DOHH2 (cell line): ENCODE measurements around the gene STX1B.

Experiments
- H3F3A ChIP-seq: fragments of 200-600 bp; sonication (generic), shearing (Covaris generic); 2 replicates; pipeline ENCODE4 v1.6.0; 2016; ENCODE audit warnings: antibody characterized with exemption, mild to moderate bottlenecking; ENCODE audit not compliant: control insufficient read depth, insufficient read depth
- H3K27ac ChIP-seq: fragments of 200-600 bp; sonication (generic); 2 replicates; pipeline ENCODE4 v1.5.1; 2014; ENCODE audit warnings: low read depth, mild to moderate bottlenecking, low read length, moderate library complexity
- H3K27me3 ChIP-seq: fragments of 200-600 bp; sonication (generic); 2 replicates; pipeline ENCODE4 v1.6.1; 2014; ENCODE audit warnings: mild to moderate bottlenecking, low read length, mixed read lengths; ENCODE audit not compliant: control insufficient read depth
- H3K36me3 ChIP-seq: fragments of 200-600 bp; sonication (generic); 2 replicates; pipeline ENCODE4 v1.6.1; 2014; ENCODE audit warnings: mild to moderate bottlenecking, low read length, moderate library complexity, mixed read lengths; ENCODE audit not compliant: control insufficient read depth
- H3K4me1 ChIP-seq: fragments of 200-600 bp; sonication (generic); 2 replicates; pipeline ENCODE4 v1.6.1; 2014; ENCODE audit warnings: mild to moderate bottlenecking, low read length, mixed read lengths; ENCODE audit not compliant: control insufficient read depth
- H3K4me2 ChIP-seq: fragments of 200-600 bp; sonication (generic); 2 replicates; pipeline ENCODE4 v1.6.0; 2014; ENCODE audit warnings: mild to moderate bottlenecking, low read length, moderate library complexity
- H3K4me3 ChIP-seq: fragments of 200-600 bp; sonication (generic); 2 replicates; pipeline ENCODE4 v1.5.1; 2014; ENCODE audit warnings: mild to moderate bottlenecking, low read length, mixed read lengths
- H3K79me2 ChIP-seq: fragments of 200-600 bp; sonication (generic); 2 replicates; pipeline ENCODE4 v1.6.1; 2014; ENCODE audit warnings: mild to moderate bottlenecking, low read length, mixed read lengths; ENCODE audit not compliant: control insufficient read depth
- H3K9me2 ChIP-seq: fragments of 200-600 bp; sonication (generic); replicated peaks from 2 replicates; pipeline ENCODE4 v1.6.1; 2014; ENCODE audit warnings: mild to moderate bottlenecking, low read length, mixed read lengths; ENCODE audit not compliant: control insufficient read depth
- H3K9me3 ChIP-seq: fragments of 200-600 bp; sonication (generic); 2 replicates; pipeline ENCODE4 v1.6.1; 2014; ENCODE audit warnings: antibody characterized with exemption, low read length, mixed read lengths; ENCODE audit not compliant: control insufficient read depth, insufficient read depth
- H4K20me1 ChIP-seq: fragments of 200-600 bp; sonication (generic); 2 replicates; pipeline ENCODE4 v1.6.0; 2014; ENCODE audit warnings: low read depth, mild to moderate bottlenecking, antibody characterized with exemption, low read length, moderate library complexity; ENCODE audit not compliant: control insufficient read depth, insufficient read depth
- EZH2phosphoT487 ChIP-seq: fragments of 200-600 bp; sonication (generic); IDR thresholded peaks from 2 replicates; pipeline ENCODE4 v1.6.1; 2017; ENCODE audit warnings: borderline replicate concordance, mild to moderate bottlenecking, antibody characterized with exemption, low read length, moderate library complexity, mixed read lengths
- TF ChIP-seq, protein P1 (sequence below): fragments of 200-600 bp; sonication (generic); IDR thresholded peaks from one replicate; pipeline ENCODE4 v1.5.1; 2014; ENCODE audit warnings: antibody characterized with exemption, mild to moderate bottlenecking, low read depth, low read length; ENCODE audit not compliant: poor library complexity, severe bottlenecking

The STX1B gene

GRCh38 chr16:31050280-31051030 is 40.0 kb upstream of the STX1B start:
- H3K79me2 ChIP-seq = no peaks in the 10 kb centered on the region
- H3K27me3 ChIP-seq = no peaks in the 10 kb centered on the region
- H3K9me2 ChIP-seq = no peaks in the 10 kb centered on the region
- no peak overlapping the region for H3K4me3 ChIP-seq
- H4K20me1 ChIP-seq = no peaks in the 10 kb centered on the region
- no peaks in the 10 kb centered on the region for H3K4me1 ChIP-seq
- no peaks in the 10 kb centered on the region for H3K9me3 ChIP-seq
- no peaks in the 10 kb centered on the region for H3F3A ChIP-seq
- TF ChIP-seq, protein P1, sequence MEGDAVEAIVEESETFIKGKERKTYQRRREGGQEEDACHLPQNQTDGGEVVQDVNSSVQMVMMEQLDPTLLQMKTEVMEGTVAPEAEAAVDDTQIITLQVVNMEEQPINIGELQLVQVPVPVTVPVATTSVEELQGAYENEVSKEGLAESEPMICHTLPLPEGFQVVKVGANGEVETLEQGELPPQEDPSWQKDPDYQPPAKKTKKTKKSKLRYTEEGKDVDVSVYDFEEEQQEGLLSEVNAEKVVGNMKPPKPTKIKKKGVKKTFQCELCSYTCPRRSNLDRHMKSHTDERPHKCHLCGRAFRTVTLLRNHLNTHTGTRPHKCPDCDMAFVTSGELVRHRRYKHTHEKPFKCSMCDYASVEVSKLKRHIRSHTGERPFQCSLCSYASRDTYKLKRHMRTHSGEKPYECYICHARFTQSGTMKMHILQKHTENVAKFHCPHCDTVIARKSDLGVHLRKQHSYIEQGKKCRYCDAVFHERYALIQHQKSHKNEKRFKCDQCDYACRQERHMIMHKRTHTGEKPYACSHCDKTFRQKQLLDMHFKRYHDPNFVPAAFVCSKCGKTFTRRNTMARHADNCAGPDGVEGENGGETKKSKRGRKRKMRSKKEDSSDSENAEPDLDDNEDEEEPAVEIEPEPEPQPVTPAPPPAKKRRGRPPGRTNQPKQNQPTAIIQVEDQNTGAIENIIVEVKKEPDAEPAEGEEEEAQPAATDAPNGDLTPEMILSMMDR = no peak
- no peaks in the 10 kb centered on the region for H3K36me3 ChIP-seq
- H3K4me2 ChIP-seq = no peak overlapping the region
- no peak overlapping the region for H3K27ac ChIP-seq

GRCh38 chr16:31043898-31044481 is 33.6 kb upstream of the STX1B start:
- Histone ChIP-seq H3K9me2 (no peaks in the 10 kb centered on the region), H3K36me3 (peaks cover 5% of the 10 kb centered on the region; the same call in 1 of the 2 replicates), H3K27ac (no peak overlapping the region), H3K4me2 (no peak overlapping the region), H3K4me3 (no peak overlapping the region), H4K20me1 (no peaks in the 10 kb centered on the region), H3K79me2 (no peaks in the 10 kb centered on the region), H3K27me3 (no peaks in the 10 kb centered on the region), H3K9me3 (no peaks in the 10 kb centered on the region), H3F3A (no peaks in the 10 kb centered on the region), H3K4me1 (no peaks in the 10 kb centered on the region)
- TF ChIP-seq, protein P1 = no peak
- no peak for TF ChIP-seq EZH2phosphoT487

DNA sequence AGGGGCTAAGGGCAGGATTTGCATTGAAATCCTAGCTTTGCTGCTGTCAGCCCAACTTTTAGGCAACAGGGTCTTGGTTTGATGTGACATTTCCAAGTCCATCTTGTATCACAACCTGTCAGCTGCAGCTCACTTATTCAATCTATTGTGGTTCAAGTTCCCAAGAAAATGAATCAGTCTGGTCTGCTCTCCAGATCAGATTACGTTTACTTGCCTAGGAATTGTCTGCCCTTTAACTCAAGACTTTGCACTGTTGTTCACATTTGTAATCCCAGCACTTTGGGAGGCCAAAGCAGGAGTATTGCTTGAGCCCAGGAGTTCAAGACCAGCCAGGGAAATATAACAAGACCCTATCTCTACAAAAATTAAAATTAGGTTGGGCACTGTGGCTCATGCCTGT is 32.9 kb upstream of the STX1B start:
- H3F3A ChIP-seq = no peaks in the 10 kb centered on the region
- no peak overlapping the region for H3K4me2 ChIP-seq
- TF ChIP-seq, protein P1 = no peak
- no peak for TF ChIP-seq EZH2phosphoT487
- no peaks in the 10 kb centered on the region for H3K79me2 ChIP-seq
- H3K27me3 ChIP-seq = no peaks in the 10 kb centered on the region
- H3K36me3 ChIP-seq = peaks cover 8% of the 10 kb centered on the region; the same call in 1 of the 2 replicates
- H3K4me1 ChIP-seq = no peaks in the 10 kb centered on the region
- H3K9me3 ChIP-seq = no peaks in the 10 kb centered on the region
- no peaks in the 10 kb centered on the region for H4K20me1 ChIP-seq
- H3K27ac ChIP-seq = no peak overlapping the region
- H3K4me3 ChIP-seq = no peak overlapping the region
- H3K9me2 ChIP-seq = no peaks in the 10 kb centered on the region
